Mesendoderm (in vitro differentiated cells): ENCODE measurements around the gene HAND1.
A peak's percentile ranks its signal among the peaks of the same experiment; 100 is the strongest.

Experiments
- DNase-seq: peaks from one replicate; pipeline ENCODE4 v3.0.0; 2013
- H2AK5ac ChIP-seq: 2 replicates; pipeline ENCODE4 v1.6.1; 2013; ENCODE audit warnings: low read length, inconsistent platforms
- H2BK120ac ChIP-seq: 2 replicates; pipeline ENCODE4 v1.6.1; 2013; ENCODE audit warnings: low read depth, mild to moderate bottlenecking, low read length, moderate library complexity, mixed read lengths
- H2BK15ac ChIP-seq: replicated peaks from 2 replicates; pipeline ENCODE4 v1.6.1; 2013; ENCODE audit warnings: low read depth, mild to moderate bottlenecking, moderate library complexity
- H2BK5ac ChIP-seq: 2 replicates; pipeline ENCODE4 v1.6.1; 2013; ENCODE audit warnings: low read length, inconsistent platforms
- H3K18ac ChIP-seq: 2 replicates; pipeline ENCODE4 v1.6.1; 2013; ENCODE audit warnings: mild to moderate bottlenecking, low read length, mixed read lengths
- H3K23ac ChIP-seq: one replicate; pipeline ENCODE4 v1.6.1; 2013; ENCODE audit warnings: low read length
- H3K27ac ChIP-seq: 2 replicates; pipeline ENCODE4 v1.5.1; 2013; ENCODE audit warnings: low read depth, mild to moderate bottlenecking, inconsistent platforms, low read length, moderate library complexity
- H3K27me3 ChIP-seq: 2 replicates; pipeline ENCODE4 v1.6.1; 2013; ENCODE audit warnings: low read length, control low read depth, mild to moderate bottlenecking, inconsistent platforms; ENCODE audit not compliant: insufficient read depth, poor library complexity
- H3K36me3 ChIP-seq: 2 replicates; pipeline ENCODE4 v1.6.1; 2013; ENCODE audit warnings: low read length, inconsistent platforms; ENCODE audit not compliant: control insufficient read depth, insufficient read depth
- H3K4ac ChIP-seq: one replicate; pipeline ENCODE4 v1.6.1; 2013; ENCODE audit warnings: low read depth, mild to moderate bottlenecking, low read length, moderate library complexity
- H3K4me1 ChIP-seq: 2 replicates; pipeline ENCODE4 v1.6.1; 2013; ENCODE audit warnings: low read depth, low read length, inconsistent platforms; ENCODE audit not compliant: control insufficient read depth
- H3K4me2 ChIP-seq: 2 replicates; pipeline ENCODE4 v1.6.1; 2013; ENCODE audit warnings: low read length
- H3K4me3 ChIP-seq: 2 replicates; pipeline ENCODE4 v1.5.1; 2013; ENCODE audit warnings: mild to moderate bottlenecking, low read length
- H3K56ac ChIP-seq: one replicate; pipeline ENCODE4 v1.6.1; 2013; ENCODE audit warnings: low read length
- H3K79me1 ChIP-seq: 2 replicates; pipeline ENCODE4 v1.6.1; 2013; ENCODE audit warnings: low read length, inconsistent platforms
- H3K79me2 ChIP-seq: 2 replicates; pipeline ENCODE4 v1.6.1; 2013; ENCODE audit warnings: mild to moderate bottlenecking, low read length; ENCODE audit not compliant: control insufficient read depth, insufficient read depth
- H3K9ac ChIP-seq: 2 replicates; pipeline ENCODE4 v1.6.1; 2013; ENCODE audit warnings: low read length, inconsistent platforms
- H4K5ac ChIP-seq: one replicate; pipeline ENCODE4 v1.6.1; 2013; ENCODE audit warnings: low read length
- H4K8ac ChIP-seq: one replicate; pipeline ENCODE4 v1.6.1; 2013; ENCODE audit warnings: low read depth, mild to moderate bottlenecking, control low read depth, low read length, moderate library complexity
- WGBS: extraction: QIAGEN DNeasy Blood & Tissue Kit; methylation state at CpG from one replicate; pipeline ENCODE4 v1.1.7; 2013; ENCODE audit warnings: low lambda C conversion rate, missing lambda C conversion rate; ENCODE audit not compliant: insufficient coverage; ENCODE audit errors: extremely low coverage; 5-methylcytosine and 5-hydroxymethylcytosine counted together

The HAND1 gene

GRCh38 chr5:154472871-154473580 is 5.0 kb downstream of the HAND1 start:
- peaks cover 3% of the 10 kb centered on the region for H3K79me1 ChIP-seq
- DNase-seq, result peak; percentile 71
- H2AK5ac ChIP-seq, result no peak overlapping the region
- peaks cover 12% of the 10 kb centered on the region for H3K4me1 ChIP-seq
- no peak overlapping the region for H3K27ac ChIP-seq
- H2BK5ac ChIP-seq, result no peak overlapping the region
- peaks cover 44% of the 10 kb centered on the region for H3K27me3 ChIP-seq
- peak overlapping the region; percentile 79 for H3K4me2 ChIP-seq
- no CpG with 5 or more reads among the region's 35 CpGs for WGBS
- H3K4me3 ChIP-seq, result no peak overlapping the region
- peaks cover 20% of the 10 kb centered on the region for H3K79me2 ChIP-seq
- no peaks in the 10 kb centered on the region for H3K36me3 ChIP-seq
- no peak overlapping the region for H3K23ac ChIP-seq
- no peak overlapping the region for H2BK120ac ChIP-seq
- H3K4ac ChIP-seq, result peak overlapping the region; percentile 38
- H3K9ac ChIP-seq, result peak overlapping the region; percentile 41
- peak overlapping the region; percentile 36 for H3K18ac ChIP-seq
- no peak overlapping the region for H4K8ac ChIP-seq
- no peak overlapping the region for H4K5ac ChIP-seq
- H3K56ac ChIP-seq, result peak overlapping the region; percentile 74
- H2BK15ac ChIP-seq, result no peak overlapping the region

DNA sequence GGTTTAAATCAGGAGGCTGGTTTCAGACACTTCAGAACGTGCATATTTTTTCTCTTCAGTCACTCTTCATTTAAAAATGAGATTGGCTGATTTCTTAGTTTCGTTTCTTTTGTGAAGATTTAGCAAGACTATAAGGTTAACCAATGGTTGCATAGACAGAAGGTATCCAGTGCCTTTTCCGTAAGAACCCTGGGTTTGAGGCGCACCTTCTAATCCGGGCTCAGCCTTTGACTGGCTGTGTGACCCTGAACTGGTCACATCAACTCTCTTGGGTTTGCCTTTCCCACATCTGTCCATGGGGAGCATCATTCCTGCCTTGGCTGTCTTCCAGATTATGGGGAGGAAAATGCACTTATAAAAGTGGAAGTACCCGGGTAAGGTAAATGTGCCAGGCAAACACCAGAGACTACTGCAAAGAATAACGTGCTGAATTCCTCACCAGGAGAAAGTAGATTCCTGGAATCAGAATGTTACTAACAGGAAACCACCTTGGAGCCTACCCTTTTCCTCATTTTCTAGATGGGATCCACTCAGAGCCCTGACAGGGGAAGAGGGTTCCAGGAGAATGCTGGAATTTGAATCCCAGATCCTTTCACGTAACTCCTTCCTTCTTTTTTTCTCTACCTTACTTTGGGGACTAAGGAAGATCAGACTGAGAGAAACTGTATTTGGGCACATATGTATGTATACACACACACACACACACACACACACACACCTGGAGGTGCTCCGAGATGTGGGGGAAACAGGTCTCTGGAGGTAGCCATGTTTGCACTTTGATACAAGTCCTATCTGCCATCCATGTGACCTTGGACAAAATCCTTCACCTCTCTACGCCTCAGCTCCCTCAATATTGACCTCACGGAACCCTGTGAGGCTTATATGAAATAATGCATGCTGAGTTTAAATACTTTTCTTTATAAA is 6.8 kb downstream of the HAND1 start:
- Histone ChIP-seq H3K27me3 (peaks cover 39% of the 10 kb centered on the region), H3K27ac (no peak overlapping the region), H3K56ac (no peak overlapping the region), H3K4ac (no peak overlapping the region), H2BK120ac (no peak overlapping the region), H3K4me1 (peaks cover 12% of the 10 kb centered on the region), H3K9ac (no peak overlapping the region), H2BK5ac (no peak overlapping the region), H3K4me2 (no peak overlapping the region), H4K8ac (no peak overlapping the region), H4K5ac (no peak overlapping the region), H2BK15ac (no peak overlapping the region), H3K79me1 (peaks cover 3% of the 10 kb centered on the region), H3K36me3 (no peaks in the 10 kb centered on the region), H3K79me2 (peaks cover 6% of the 10 kb centered on the region), H3K23ac (peak overlapping the region; percentile 91), H2AK5ac (no peak overlapping the region), H3K4me3 (no peak overlapping the region), H3K18ac (no peak overlapping the region)
- DNase-seq, result peak; percentile 32
- no CpG with 5 or more reads among the region's 11 CpGs for WGBS

- no peak overlapping the region for H4K8ac ChIP-seq
- no peak overlapping the region for H2AK5ac ChIP-seq
- H3K79me1 ChIP-seq, result peaks cover 3% of the 10 kb centered on the region
- no peak overlapping the region for H3K27ac ChIP-seq
- H3K4ac ChIP-seq, result no peak overlapping the region
- no peak overlapping the region for H4K5ac ChIP-seq
- peaks cover 36% of the 10 kb centered on the region for H3K27me3 ChIP-seq
- H3K4me2 ChIP-seq, result no peak overlapping the region
- H3K4me3 ChIP-seq, result no peak overlapping the region
- H2BK5ac ChIP-seq, result no peak overlapping the region
- DNase-seq, result no peak
- H3K4me1 ChIP-seq, result peaks cover 12% of the 10 kb centered on the region
- WGBS, result no CpG with 5 or more reads among the region's 2 CpGs
- no peak overlapping the region for H3K9ac ChIP-seq
- H3K23ac ChIP-seq, result no peak overlapping the region
- H2BK120ac ChIP-seq, result no peak overlapping the region
- H3K56ac ChIP-seq, result no peak overlapping the region
- H3K18ac ChIP-seq, result no peak overlapping the region
- no peak overlapping the region for H2BK15ac ChIP-seq
- H3K79me2 ChIP-seq, result no peaks in the 10 kb centered on the region
- H3K36me3 ChIP-seq, result no peaks in the 10 kb centered on the region
Measured at GRCh38 chr5:154470137-154470536, 7.9 kb downstream of the HAND1 start.

- Histone ChIP-seq H3K23ac (no peak overlapping the region), H3K56ac (peak overlapping the region; percentile 38), H3K4me3 (no peak overlapping the region), H2BK5ac (no peak overlapping the region), H3K79me1 (no peaks in the 10 kb centered on the region), H3K9ac (no peak overlapping the region), H3K27ac (no peak overlapping the region), H2BK120ac (no peak overlapping the region), H3K4me2 (no peak overlapping the region), H3K36me3 (no peaks in the 10 kb centered on the region), H4K5ac (no peak overlapping the region), H3K18ac (no peak overlapping the region), H2AK5ac (no peak overlapping the region), H3K27me3 (peaks cover 19% of the 10 kb centered on the region), H3K79me2 (no peaks in the 10 kb centered on the region), H3K4ac (no peak overlapping the region), H3K4me1 (no peaks in the 10 kb centered on the region), H4K8ac (no peak overlapping the region), H2BK15ac (no peak overlapping the region)
- DNase-seq, result peak; percentile 84
- no CpG with 5 or more reads among the region's 18 CpGs for WGBS
Measured at GRCh38 chr5:154467655-154468354, 10.2 kb downstream of the HAND1 start.

- H2BK120ac ChIP-seq, result no peak overlapping the region
- no peak overlapping the region for H3K23ac ChIP-seq
- no peak overlapping the region for H3K27ac ChIP-seq
- H3K4ac ChIP-seq, result no peak overlapping the region
- no peak overlapping the region for H3K4me2 ChIP-seq
- H3K9ac ChIP-seq, result no peak overlapping the region
- H2AK5ac ChIP-seq, result no peak overlapping the region
- H2BK15ac ChIP-seq, result no peak overlapping the region
- H4K8ac ChIP-seq, result no peak overlapping the region
- H3K18ac ChIP-seq, result no peak overlapping the region
- no peak overlapping the region for H3K56ac ChIP-seq
- H3K4me3 ChIP-seq, result no peak overlapping the region
- H3K27me3 ChIP-seq, result peaks cover 16% of the 10 kb centered on the region
- H4K5ac ChIP-seq, result no peak overlapping the region
- no peaks in the 10 kb centered on the region for H3K36me3 ChIP-seq
- H3K79me1 ChIP-seq, result no peaks in the 10 kb centered on the region
- no peaks in the 10 kb centered on the region for H3K79me2 ChIP-seq
- WGBS, result no CpG with 5 or more reads among the region's 5 CpGs
- peak; percentile 5 for DNase-seq
- H2BK5ac ChIP-seq, result no peak overlapping the region
- no peaks in the 10 kb centered on the region for H3K4me1 ChIP-seq
Measured at GRCh38 chr5:154466671-154467070, 11.4 kb downstream of the HAND1 start.
